KMS-11 (cell line): ENCODE measurements around the gene RTL5.

Source experiments
- H2AFZ ChIP-seq: fragments of 200-600 bp; sonication (generic); 2 replicates; pipeline ENCODE4 v1.6.1; 2016; ENCODE audit warnings: antibody characterized with exemption, mixed run types, low read depth
- H3K27ac ChIP-seq: fragments of 200-600 bp; sonication (generic); 2 replicates; pipeline ENCODE4 v1.6.1; 2016; ENCODE audit warnings: mild to moderate bottlenecking, mixed run types
- H3K27me3 ChIP-seq: fragments of 200-600 bp; sonication (generic); 2 replicates; pipeline ENCODE4 v1.6.1; 2017; ENCODE audit warnings: mild to moderate bottlenecking, low read depth, mixed run types, moderate library complexity; ENCODE audit not compliant: insufficient read depth
- H3K36me3 ChIP-seq: fragments of 200-600 bp; sonication (generic); 2 replicates; pipeline ENCODE4 v1.6.1; 2017; ENCODE audit warnings: mild to moderate bottlenecking, mixed run types; ENCODE audit not compliant: insufficient read depth
- H3K4me1 ChIP-seq: fragments of 200-600 bp; sonication (generic); 2 replicates; pipeline ENCODE4 v1.6.1; 2016; ENCODE audit warnings: mild to moderate bottlenecking, low read depth, mixed run types; ENCODE audit not compliant: poor library complexity, severe bottlenecking
- H3K4me2 ChIP-seq: fragments of 200-600 bp; sonication (generic); 2 replicates; pipeline ENCODE4 v1.7.0; 2016; ENCODE audit warnings: mild to moderate bottlenecking, mixed run types
- H3K4me3 ChIP-seq: fragments of 200-600 bp; sonication (generic); IDR thresholded peaks from 2 replicates; pipeline ENCODE4 v1.6.1; 2017; ENCODE audit warnings: low read depth, low read length, mixed read lengths; ENCODE audit not compliant: insufficient read depth
- H3K79me2 ChIP-seq: fragments of 200-600 bp; sonication (generic); 2 replicates; pipeline ENCODE4 v1.6.1; 2016; ENCODE audit warnings: low read depth, mixed run types; ENCODE audit not compliant: insufficient read depth
- H3K9ac ChIP-seq: fragments of 200-600 bp; sonication (generic); 2 replicates; pipeline ENCODE4 v1.6.1; 2016; ENCODE audit warnings: mild to moderate bottlenecking, mixed run types
- H4K20me1 ChIP-seq: fragments of 200-600 bp; sonication (generic); 2 replicates; pipeline ENCODE4 v1.6.1; 2016; ENCODE audit warnings: mild to moderate bottlenecking, mixed run types; ENCODE audit not compliant: insufficient read depth
- TF ChIP-seq, protein P1 (sequence below): fragments of 200-600 bp; sonication (generic); conservative IDR thresholded peaks from 2 replicates; pipeline ENCODE4 v1.6.1; 2017; ENCODE audit warnings: low read depth, mild to moderate bottlenecking, antibody characterized with exemption, low read length, moderate library complexity, mixed read lengths

The RTL5 gene

DNA sequence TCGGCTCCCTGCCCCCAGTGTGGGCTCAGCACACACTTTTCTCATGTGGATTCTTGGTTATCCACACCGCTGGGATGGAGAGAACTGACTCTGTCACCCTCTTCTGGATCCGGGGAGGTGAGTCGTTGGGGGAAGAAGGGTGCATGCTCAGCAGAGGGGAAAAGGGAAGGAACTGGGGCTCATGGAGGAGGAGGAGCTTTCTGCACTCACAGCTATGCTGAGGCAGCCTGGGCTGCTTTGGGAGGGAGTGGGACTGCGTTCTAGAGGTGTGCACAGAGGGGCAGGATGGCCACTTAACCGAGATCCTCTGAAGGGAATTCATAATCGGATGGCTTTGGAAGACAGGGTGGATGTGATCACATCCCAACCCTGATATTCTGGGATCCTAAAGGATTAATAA is 51.6 kb downstream of the RTL5 start:
- TF ChIP-seq, protein P1, sequence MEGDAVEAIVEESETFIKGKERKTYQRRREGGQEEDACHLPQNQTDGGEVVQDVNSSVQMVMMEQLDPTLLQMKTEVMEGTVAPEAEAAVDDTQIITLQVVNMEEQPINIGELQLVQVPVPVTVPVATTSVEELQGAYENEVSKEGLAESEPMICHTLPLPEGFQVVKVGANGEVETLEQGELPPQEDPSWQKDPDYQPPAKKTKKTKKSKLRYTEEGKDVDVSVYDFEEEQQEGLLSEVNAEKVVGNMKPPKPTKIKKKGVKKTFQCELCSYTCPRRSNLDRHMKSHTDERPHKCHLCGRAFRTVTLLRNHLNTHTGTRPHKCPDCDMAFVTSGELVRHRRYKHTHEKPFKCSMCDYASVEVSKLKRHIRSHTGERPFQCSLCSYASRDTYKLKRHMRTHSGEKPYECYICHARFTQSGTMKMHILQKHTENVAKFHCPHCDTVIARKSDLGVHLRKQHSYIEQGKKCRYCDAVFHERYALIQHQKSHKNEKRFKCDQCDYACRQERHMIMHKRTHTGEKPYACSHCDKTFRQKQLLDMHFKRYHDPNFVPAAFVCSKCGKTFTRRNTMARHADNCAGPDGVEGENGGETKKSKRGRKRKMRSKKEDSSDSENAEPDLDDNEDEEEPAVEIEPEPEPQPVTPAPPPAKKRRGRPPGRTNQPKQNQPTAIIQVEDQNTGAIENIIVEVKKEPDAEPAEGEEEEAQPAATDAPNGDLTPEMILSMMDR, result no peak
- no peak overlapping the region for H3K4me3 ChIP-seq
- peaks cover 12% of the 10 kb centered on the region for H3K4me1 ChIP-seq
- H4K20me1 ChIP-seq, result no peaks in the 10 kb centered on the region
- H3K36me3 ChIP-seq, result no peaks in the 10 kb centered on the region
- H3K4me2 ChIP-seq, result no peak overlapping the region
- no peak overlapping the region for H2AFZ ChIP-seq
- H3K79me2 ChIP-seq, result no peaks in the 10 kb centered on the region
- H3K27me3 ChIP-seq, result no peaks in the 10 kb centered on the region
- no peak overlapping the region for H3K27ac ChIP-seq
- no peak overlapping the region for H3K9ac ChIP-seq

DNA sequence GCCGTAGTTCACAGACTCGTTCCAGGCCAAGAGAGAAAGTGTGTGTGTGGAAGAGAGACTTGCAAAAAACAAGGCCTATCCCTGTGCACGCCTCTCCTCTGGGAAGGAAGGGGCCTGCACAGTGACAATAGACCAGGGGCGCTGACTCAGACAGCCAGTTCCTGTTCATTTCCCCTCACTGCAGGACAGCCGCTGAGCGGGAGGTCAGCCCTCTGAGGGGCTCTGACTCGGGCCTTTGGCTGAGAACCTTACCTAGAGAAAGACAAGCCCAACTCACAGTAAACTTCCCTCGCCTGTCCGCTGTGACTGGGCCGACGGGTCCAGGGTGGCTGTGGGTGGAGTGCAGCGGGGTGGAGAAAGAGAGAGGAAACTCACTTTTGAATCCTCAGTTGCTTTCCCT is 52.1 kb downstream of the RTL5 start:
- Histone ChIP-seq H3K79me2 (no peaks in the 10 kb centered on the region), H3K9ac (no peak overlapping the region), H3K36me3 (no peaks in the 10 kb centered on the region), H3K27ac (no peak overlapping the region), H3K4me1 (peaks cover 12% of the 10 kb centered on the region), H2AFZ (no peak overlapping the region), H4K20me1 (no peaks in the 10 kb centered on the region), H3K27me3 (no peaks in the 10 kb centered on the region), H3K4me2 (no peak overlapping the region), H3K4me3 (no peak overlapping the region)
- TF ChIP-seq, protein P1, result no peak

DNA sequence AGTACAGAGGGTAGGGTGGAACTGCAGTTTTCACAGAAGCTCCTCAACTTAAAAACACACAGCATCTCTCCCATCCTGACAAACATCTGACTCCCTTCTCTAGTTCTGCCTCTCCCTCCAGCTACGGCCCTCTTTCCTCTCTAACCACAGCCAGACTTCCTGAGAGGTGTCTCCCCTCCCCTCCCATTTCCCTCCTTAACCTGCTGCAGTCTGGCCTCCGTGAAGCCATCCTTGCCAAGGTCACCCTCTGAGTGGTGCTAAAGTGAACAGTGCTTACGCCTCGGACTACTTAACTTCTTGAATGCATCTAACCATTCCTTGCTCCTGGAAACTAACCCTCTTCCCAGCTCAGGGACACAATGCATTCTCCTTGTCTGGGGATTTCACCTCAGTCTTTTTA is 53.3 kb downstream of the RTL5 start:
- H3K27ac ChIP-seq, result no peak overlapping the region
- no peak overlapping the region for H3K4me3 ChIP-seq
- H3K4me2 ChIP-seq, result no peak overlapping the region
- H3K27me3 ChIP-seq, result no peaks in the 10 kb centered on the region
- no peaks in the 10 kb centered on the region for H4K20me1 ChIP-seq
- H3K79me2 ChIP-seq, result no peaks in the 10 kb centered on the region
- no peaks in the 10 kb centered on the region for H3K36me3 ChIP-seq
- TF ChIP-seq, protein P1, result no peak
- H2AFZ ChIP-seq, result no peak overlapping the region
- H3K9ac ChIP-seq, result no peak overlapping the region
- peaks cover 7% of the 10 kb centered on the region for H3K4me1 ChIP-seq
